GM21576 (cell line): ENCODE results near the gene MFAP4.

ENCODE experiments used
- ATAC-seq: cut with Tn5 transposase; IDR thresholded peaks from one replicate; pipeline ENCODE4 v1.9.1; 2021; ENCODE audit warnings: mild to moderate bottlenecking, moderate library complexity; ENCODE audit not compliant: unreplicated experiment

MFAP4 gene, protein sequence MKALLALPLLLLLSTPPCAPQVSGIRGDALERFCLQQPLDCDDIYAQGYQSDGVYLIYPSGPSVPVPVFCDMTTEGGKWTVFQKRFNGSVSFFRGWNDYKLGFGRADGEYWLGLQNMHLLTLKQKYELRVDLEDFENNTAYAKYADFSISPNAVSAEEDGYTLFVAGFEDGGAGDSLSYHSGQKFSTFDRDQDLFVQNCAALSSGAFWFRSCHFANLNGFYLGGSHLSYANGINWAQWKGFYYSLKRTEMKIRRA

DNA sequence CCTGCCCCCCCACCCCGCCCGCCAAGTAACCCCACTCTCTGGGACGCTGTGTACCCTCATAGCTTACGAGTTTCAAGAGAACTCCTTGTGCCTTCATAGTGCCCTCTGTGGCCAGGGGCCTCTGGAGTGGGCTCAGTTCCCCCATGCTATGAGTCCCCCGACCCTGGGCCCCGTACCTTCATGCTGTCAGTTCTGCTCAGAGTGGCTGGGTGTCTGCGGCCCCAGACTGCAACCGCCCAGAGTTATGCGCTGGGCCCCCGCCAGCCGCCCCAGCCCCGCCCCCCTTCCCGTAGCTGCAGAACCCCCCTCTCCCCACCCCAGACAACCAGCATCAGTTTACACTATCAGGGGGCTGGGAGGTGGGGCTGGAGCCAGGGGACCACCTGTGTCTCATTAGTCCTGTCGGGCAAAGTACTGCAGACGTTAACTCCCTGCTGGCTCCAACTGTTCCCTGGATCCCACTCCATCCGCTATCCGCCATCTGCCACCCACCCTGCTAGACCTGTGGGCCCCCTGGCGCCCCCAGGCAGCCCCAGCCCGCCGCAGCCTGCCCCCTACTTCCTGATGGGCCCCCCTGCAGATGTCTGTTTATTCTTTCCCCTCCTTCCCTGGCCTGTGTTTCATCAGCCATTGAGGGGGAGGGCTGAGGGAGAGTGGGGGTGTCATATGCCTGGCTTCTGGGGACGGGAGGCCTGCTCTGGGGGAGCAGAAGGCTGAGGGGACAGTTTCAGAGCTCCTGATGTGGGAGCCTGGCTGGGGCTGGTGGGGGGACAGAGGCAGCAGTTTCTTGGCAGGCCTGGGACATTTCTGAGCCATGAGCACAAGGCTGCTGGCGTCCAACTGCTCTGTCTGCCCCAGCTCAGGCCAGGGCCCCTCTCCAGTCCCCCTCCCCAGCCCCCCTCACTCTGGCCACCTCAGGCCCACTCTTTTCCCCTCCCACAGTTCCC, at the start of gene MFAP4:
TSS of gene MFAP4 (minus strand) at position 217 of the 947 bp plus-strand sequence. CDS start at position 182, 35 bp downstream.
- ATAC-seq: no peak

GRCh38 chr17:19433727-19434340, 46.8 kb upstream of the MFAP4 start:
- no peak for ATAC-seq

- no peak for ATAC-seq
These were observed 46.3 kb upstream of the MFAP4 start for GRCh38 chr17:19433255-19433654.

GRCh38 chr17:19431691-19432090, 44.7 kb upstream of the MFAP4 start:
- ATAC-seq: no peak

DNA sequence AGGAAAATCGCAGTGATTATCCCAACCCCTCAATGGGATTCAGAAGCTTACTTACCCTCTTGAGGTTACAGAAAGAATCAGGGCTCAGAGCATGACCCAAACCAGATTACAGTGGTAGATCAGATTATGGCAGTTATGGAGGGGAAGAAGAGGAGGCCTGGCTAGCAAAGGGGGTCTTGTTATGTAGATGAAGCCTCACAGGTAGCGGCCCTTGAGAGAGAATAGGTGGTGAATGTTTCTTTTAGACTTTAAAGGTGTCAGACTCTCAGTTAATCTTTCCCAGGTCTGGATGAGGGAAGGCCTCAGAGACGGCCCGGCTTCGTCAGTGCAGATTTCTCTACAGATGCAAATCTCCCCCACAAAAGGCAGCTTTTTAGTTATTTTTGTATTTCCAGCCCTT, 39.6 kb upstream of the MFAP4 start:
- no peak for ATAC-seq

DNA sequence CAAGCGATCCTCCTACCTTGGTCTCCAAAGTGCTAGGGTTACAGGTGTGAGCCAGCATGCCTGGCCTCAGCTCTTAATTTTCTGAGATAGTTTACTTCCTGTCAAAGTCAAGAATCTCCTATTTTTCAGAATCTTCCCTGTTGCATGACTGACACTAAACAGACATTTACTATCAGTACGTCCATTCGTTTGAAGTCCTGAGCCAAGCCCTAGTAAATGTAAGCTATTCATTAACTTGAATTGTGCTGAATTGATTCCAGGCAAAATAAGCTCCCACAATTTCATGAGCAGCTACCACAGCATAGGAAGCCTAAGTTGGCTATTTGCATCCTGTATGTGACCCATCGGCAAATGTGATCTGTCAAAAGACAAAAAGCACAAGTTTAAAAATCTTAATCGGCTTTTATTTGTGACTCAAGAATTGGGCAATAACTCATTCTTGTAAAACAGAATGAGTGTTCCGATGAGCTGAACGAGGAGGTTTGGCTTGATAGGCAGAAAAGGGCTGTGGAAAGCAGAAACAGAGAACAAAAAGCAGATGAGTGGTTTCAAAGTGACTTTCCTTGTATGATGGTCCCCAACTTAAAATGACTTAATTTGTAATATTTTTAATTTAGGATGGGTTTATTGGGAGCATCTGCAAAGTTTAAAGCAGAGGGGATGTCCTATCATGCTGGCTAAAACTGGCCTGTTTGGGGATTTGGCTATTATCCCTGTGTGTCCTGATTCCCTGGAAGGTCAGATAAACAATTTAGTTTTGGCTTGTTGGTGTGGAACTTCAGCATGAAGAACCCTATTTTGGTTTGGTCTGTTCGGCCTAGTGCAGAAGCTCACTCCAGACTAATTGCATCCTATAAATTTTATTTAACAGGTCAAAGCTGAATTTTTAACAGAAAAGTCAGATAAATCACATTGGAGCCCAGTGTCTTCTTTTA, 38.2 kb upstream of the MFAP4 start:
- ATAC-seq: no peak

DNA sequence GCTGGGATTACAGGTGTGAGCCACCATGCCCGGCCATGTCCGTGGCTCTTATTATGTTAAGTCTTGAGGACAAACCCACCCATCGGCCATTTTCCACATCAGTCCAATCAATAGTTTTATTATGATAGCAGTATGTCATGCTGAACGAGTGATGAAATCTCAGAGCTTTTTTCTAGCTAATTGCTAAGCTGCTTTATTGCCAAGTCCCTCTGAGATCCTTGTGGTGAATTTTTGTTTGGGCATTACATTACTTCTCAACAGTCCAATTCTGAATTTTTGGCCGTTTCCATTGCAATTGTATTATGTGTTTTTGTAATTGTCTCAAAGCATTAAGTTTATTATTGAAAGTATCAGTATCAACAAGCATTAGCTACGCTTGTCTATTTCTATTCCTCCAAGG, 34.9 kb upstream of the MFAP4 start:
- ATAC-seq: no peak

- no peak for ATAC-seq
These were observed 34.2 kb upstream of the MFAP4 start for GRCh38 chr17:19421219-19421618.

DNA sequence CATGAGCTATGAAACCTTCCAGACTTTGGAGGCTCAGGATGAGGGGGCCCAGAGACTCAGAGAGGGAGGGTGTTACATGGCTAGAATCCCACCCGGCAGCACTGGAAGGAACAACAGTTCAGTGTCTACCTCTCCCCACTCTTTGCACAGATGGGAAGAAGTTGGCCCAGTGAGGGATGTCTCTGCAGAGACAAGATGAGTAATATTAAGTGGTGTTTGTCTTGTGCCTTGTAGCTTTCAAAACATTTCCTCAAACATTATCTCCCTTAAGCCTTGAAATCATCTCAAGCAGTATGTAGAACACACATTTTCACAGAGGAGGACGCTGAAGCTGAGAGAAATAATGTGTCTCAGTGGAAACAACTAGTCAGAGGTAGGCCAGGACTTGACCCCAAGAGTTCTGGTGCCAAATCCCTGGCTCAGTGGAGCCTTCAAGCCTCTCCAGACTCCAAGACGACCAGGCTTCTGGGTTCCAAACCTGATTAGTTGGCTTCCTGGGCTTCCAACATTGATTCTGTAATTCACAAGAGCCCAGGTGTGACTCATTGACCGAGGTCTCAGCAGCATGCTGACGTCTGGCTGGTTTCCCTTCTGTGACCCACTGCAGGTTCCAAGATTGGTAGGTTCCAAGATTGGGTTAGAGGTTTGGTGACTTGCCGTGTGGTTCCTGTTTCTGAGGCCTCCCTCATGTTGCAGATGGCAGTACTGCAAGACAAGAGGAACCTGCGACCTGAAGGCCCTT, 31.4 kb upstream of the MFAP4 start:
- ATAC-seq: no peak

DNA sequence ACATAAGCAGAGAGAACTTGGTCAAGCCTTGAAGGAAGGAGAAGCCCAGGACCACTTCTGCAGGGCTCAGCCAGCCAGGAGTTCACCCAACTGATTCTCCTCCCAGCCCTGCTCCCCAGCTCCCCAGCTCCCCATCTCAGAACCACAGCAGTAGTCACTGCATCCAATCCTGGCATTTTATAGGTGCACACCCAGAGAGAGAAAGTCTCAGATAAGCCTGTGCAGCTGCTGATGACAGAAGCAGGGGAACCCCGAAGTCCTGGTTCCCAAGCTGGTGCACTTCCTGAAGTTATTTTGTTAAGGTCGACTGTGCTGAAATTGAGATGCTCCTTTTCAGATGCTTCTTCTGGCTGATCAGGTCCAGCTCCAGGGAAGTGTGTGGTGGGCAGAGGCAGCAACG, 30.6 kb upstream of the MFAP4 start:
- no peak for ATAC-seq

DNA sequence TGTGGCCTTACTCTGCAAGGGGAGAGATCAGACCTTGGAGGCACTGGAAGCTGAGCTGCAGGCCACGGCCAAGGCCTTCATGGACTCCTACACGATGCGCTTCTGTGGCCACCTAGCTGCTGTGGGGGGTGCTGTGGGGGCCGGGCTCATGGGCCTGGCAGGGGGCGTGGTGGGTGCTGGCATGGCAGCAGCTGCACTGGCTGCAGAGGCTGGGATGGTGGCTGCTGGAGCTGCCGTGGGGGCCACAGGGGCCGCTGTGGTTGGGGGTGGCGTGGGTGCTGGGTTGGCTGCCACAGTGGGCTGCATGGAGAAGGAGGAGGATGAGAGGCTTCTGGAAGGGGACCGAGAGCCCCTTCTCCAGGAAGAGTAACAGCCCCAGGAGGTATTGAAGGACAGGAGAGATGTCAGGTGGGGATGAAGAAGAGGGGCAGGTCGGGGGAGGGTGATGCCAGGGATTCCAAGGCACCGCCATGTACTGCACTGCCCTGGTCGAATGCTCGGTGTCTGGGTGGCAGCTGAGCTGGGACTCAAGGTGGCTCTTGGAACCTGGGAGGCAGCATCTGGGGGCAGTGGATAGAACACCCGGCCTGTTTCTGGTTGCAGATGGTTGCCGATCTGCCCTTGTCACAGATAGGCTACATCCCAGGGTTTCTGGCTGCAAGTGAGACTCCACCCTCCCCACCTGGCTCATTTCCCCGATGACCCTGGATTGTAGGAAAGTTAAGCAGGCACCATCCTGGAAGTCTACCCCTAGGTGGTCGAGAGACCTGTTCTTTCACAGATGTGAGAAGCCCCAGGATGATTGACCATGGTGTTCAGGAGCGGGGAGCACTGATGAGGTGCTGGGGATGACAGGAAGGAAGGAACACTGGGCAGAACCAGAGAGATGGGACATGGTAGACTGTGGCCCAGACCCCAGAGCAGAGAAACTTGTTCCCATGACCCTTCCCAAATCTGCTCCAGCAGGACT, 29.1 kb upstream of the MFAP4 start:
- no peak for ATAC-seq

DNA sequence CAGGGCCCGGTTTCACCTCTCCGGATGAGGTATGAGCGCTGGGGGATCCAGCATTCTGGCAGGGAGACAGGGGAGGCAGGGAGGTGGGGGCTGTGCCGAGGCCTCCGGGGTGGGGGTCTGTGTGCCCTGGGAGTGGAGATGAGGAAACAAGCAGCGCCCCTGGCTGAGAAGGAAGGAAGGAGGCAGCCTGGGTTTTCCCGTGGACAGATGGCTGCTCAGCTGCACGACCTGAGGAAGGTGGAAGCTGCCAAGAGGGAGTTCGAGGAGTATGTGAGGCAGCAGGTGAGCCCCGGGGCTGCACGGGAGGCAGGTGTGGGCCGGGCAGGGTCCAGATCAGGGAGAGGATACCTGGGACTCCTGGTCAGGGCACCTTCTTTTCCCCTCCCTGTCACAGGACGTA, 28.3 kb upstream of the MFAP4 start:
- ATAC-seq: no peak

DNA sequence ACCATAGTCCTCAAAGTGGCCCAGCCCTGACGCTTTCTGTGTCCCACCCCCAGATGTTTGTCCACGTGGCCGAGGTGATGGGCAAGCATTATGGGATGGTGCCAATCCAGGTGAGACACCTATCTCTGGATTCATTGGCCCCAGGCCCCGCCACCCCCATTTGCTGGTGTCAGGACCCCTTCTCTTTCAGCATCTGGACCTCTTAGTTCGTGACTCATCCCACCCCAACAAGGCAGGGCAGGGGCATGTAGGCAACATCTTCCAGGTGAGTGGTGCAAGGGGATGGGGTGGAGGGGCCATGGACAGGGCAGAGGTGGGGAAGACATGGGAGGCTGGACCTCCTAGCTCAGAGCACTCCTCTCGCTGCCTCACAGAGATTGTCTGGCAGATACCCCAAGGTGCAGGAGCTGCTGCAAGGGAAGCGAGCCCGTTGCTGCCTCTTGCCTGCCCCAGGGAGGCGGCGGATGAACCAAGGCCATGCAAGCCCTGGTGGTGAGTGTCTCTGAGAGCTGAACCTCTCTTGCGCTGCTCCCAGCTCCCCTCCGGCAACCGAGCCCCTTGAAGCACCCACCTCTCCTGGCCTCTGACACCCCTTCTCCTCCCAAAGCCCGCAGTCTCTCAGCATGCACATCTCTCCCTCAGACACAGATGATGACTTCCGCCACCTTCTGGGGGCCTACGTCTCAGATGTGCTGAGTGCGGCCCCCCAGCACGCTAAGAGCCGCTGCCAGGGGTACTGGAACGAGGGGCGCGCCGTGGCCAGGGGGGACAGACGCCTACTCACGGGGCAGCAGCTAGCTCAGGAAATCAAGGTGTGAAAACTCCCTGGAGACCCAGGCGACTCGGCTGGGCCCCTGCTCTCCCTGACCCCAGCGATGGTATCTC, 27.6 kb upstream of the MFAP4 start:
- no peak for ATAC-seq

- ATAC-seq: no peak
These were observed 26.8 kb upstream of the MFAP4 start for GRCh38 chr17:19413761-19414160.

- ATAC-seq: no peak
These were observed 26.0 kb upstream of the MFAP4 start for GRCh38 chr17:19412984-19413383.

DNA sequence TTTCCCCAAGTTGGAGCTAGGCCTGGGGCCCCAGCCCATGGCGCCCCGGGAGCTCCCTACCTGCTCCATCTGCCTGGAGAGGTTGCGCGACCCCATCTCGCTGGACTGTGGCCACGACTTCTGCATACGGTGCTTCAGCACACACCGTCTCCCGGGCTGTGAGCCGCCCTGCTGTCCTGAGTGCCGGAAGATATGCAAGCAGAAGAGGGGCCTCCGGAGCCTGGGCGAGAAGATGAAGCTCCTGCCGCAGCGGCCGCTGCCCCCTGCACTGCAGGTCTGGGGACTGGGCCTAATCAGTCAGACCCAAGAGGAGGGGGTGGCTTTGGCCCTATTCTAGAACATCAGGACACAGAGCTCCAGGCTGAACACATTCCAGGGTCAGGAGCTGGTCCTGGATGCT, 25.5 kb upstream of the MFAP4 start:
- no peak for ATAC-seq

DNA sequence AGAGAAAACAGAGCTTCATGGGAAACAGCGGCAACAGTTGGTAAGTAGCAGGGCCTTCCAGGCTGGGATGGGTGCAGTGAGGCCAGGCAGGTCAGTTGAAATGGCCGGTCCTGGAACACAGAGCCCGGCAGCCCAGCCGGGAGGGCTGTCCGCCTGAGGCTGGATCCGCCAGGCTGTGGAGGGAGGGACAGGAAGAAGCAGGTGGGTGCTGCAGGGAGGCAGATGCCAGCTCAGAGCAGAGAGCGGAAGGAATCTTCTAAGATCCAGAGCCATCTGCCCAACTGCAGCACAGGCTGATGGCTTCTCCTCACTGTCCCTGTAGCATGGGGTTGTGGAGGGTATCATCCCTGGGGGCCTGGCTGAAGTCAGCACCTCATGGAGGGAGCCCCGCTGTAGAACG, 24.6 kb upstream of the MFAP4 start:
- no peak for ATAC-seq
